ENCODE measurements around the gene TMTC2.
"Not testable (repeated sequence)": the region's sequence is repeated elsewhere in the genome, so short reads cannot be mapped to it uniquely, and the experiment has no call there.

The TMTC2 gene

GRCh38 chr12:82793751-82794281, 107.1 kb downstream of the TMTC2 start:
- no peak for DNase-seq (ENCODE audit: low spot score)

DNA sequence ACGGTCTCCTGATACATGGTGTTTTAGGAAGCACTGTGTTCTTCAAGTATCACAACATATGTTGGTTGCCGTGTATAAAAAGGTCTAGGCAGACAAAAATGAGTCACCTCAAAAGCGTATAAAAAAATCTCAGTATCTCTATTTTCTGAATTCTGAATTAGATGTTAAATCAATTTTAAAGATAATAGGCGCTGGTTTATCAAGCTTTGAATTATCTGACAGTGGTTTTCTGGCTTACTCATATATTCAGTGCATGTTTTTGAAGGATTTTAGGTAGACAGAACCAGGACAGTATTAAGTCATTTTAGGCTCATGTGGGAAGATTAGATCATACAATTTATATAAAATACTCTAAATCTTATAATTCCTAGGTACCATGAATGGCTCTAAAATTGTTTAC, 110.8 kb downstream of the TMTC2 start:
- no peak for DNase-seq (ENCODE audit: low spot score)

DNA sequence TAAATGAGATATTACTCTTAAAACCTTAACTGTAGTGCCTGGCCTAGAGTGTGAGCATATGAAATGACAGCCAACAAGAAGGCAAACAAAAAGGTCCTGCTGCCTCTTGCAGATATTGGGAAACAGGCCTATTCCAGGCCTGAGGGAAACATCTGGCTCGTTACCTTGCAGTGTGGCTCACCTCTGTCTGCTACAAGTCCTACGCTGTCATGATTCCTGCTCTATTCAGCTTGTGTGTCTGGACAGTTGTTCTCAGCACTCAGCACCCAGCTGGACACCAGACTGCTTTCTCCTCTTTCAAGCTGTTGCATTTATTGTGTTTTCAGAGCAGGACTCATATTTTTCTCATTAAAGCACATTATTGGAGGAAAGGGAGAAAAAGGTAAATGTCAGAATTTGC, 113.5 kb downstream of the TMTC2 start:
- DNase-seq (ENCODE audit: low spot score), result no peak

- no peak for DNase-seq (ENCODE audit: low spot score)
Observed at GRCh38 chr12:82801951-82802610, 115.4 kb downstream of the TMTC2 start.

DNA sequence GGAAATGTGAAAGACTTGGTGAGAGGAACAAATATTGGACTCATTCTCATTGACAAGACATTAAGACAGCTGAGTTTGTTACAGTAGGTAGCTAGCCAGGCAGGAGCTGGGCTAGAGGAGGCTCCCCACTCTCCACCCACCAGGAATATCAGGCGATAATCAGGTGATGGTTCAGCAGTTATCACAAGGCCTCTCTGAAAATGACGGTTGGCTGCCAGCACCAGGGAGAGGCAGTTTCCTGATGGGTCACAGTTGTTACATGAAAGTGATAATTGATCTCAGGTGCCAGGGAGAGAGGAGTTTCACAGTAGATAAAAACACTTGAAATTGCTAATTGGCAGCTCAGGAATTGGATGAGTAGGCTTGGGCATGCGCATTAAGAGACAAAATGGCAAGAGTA, 116.5 kb downstream of the TMTC2 start:
- DNase-seq (ENCODE audit: low spot score), result no peak

DNA sequence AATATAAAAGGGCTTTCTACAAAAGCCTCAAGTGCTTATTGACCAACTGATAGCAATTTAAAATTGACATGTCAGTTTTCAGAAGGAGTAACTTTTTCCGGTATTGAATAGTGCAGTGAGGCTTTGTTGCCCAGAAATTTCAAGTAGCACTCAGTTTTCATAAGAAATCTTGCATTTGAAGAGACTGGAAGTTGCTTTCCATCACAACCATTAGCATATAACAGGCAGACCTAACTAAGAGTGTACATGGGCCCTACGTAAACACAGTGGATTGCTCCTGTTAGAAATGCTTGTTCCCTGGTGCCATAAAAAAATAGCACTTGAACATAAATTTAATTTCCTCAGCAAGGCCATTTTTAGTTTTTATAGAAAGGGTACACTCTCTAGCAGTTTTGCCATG, 117.9 kb downstream of the TMTC2 start:
- DNase-seq (ENCODE audit: low spot score), result no peak

- DNase-seq (ENCODE audit: low spot score), result not testable (repeated sequence)
Observed at GRCh38 chr12:82805004-82805403, 118.3 kb downstream of the TMTC2 start.

DNA sequence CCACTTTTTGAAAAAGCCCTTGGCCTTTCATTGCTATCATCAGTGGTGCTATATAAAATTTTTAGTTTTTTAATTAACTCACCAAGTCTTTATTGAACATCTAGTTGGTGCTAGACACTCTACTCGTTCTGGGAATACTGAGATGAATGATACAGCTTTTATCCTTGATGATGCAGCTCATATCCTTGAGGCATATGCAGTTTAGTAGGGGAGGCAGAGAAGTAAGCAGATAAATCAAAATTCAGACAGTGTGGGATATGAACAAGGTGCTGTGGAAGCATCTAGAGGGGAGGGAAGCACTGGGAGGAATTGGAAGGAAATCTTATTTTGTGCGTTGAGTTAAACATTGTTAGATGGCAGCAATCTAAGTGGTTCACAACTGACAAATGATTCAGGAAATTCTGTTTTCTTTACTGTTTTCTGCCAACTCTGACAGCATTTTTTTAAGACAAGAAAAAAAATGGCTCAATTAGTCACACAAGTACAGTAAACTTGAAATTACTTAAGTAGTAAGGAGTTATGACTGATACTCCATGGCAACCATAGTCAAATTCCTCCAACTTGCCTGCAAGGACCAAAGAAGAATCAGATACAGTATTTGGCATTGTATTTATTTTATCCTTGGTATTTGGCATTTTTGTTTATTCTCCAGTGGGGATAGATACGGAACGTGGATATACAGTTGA, 119.2 kb downstream of the TMTC2 start:
- DNase-seq (ENCODE audit: low spot score), result no peak

GRCh38 chr12:82807132-82807737, 120.5 kb downstream of the TMTC2 start:
- no peak for DNase-seq (ENCODE audit: low spot score)

DNA sequence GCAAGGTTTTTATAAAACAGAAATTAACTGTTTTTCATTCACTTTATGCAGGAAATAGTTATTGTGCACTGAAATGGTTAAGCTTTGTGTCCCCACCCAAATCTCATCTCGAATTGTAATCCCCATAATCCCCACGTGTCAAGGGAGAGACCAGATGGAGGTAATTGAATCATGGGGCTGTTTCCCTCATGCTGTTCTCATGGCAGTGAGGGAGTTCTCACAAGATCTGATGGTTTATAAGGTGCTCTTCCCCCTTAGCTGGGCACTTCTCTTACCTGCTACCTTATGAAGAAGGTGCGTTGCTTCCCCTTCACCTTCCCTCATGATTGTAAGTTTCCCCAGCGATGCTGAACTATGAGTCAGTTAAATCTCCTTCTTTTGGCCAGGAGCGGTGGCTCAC, 123.9 kb downstream of the TMTC2 start:
- DNase-seq (ENCODE audit: low spot score), result no peak

DNA sequence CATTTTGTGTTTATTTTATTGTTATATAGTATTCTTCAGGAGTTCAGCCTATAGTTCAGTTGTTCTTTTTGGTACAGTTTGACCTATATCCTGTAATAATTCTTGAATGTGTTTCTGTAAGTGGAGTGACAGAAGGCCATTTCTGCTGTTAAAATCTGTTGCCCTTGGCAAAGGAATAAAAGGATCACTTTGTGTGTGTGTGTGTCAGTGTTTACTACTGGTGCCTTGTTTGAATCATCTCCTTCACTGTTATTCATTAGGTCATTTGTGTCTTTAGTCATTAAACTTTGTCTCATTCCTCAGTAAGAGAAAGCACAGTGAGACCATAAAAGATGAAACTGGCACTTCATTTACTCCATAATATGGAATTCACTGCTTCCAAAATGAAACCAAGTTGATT, 130.7 kb downstream of the TMTC2 start:
- DNase-seq (ENCODE audit: low spot score), result no peak

GRCh38 chr12:82818271-82819035, 131.7 kb downstream of the TMTC2 start:
- DNase-seq (ENCODE audit: low spot score), result no peak

GRCh38 chr12:82826505-82826904, 139.8 kb downstream of the TMTC2 start:
- DNase-seq (ENCODE audit: low spot score), result no peak

DNA sequence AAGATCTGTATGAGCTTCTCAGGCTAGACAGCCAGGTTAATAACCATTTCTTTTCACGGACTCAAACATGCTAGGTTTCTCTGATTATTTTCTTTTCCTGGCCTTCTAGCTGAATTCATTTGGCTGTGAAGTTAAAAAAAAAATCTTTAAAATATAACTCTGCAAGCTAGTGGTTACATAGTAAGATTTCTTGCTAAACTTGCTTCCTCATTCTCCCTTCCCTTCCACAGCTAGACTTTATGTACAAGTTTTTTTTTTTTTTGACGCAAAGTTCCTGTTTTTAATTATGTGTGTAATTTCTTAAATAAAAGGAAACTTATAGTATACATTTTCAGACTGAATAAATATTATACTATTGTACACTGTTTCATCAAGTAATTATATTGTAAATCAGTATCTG, 145.4 kb downstream of the TMTC2 start:
- no peak for DNase-seq (ENCODE audit: low spot score)

- no peak for DNase-seq (ENCODE audit: low spot score)
Observed at GRCh38 chr12:82832981-82833380, 146.3 kb downstream of the TMTC2 start.

DNA sequence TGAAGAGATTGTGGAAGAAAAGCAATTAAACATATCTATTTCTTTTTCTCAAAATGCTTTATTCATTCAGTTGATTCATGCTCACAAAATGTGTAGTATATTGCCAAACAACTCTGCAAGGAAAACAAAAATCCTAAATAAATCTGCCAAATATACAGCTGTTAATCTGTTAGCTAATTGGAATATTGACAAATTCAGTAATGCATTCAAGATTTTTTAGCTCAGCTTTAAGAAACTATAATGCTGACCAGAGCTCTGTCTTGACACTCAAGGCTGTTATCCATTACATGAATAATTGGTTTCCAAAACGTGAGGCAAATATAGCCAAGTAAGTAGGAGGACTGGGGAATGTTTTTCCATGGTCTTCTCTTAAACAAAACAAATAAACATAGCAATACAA, 146.8 kb downstream of the TMTC2 start:
- DNase-seq (ENCODE audit: low spot score), result no peak

- no peak for DNase-seq (ENCODE audit: low spot score)
Observed at GRCh38 chr12:82835217-82835616, 148.5 kb downstream of the TMTC2 start.

GRCh38 chr12:82838131-82838551, 151.4 kb downstream of the TMTC2 start:
- DNase-seq (ENCODE audit: low spot score), result no peak

GRCh38 chr12:82838827-82839226, 152.1 kb downstream of the TMTC2 start:
- no peak for DNase-seq (ENCODE audit: low spot score)

GRCh38 chr12:82839796-82840195, 153.1 kb downstream of the TMTC2 start:
- no peak for DNase-seq (ENCODE audit: low spot score)

- no peak for DNase-seq (ENCODE audit: low spot score)
Observed at GRCh38 chr12:82841487-82841904, 154.8 kb downstream of the TMTC2 start.

DNA sequence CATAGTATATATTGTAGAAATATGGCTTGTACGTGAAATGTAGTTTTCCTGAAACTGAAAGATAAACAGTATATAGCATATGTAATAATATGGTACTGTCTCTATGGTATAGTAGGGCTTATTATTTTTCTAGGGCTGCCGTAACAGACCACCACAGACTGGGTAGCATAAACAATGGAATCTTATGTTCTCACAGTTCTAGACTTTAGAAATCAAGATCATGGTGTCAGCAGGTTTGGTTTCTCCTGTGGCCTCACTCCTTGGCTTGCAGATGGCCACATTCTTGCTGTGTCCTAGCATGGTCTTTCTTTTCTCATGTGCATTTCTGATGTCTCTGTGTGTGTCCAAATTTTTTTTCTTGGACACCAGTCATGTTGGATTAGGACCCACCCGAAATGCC, 155.8 kb downstream of the TMTC2 start:
- no peak for DNase-seq (ENCODE audit: low spot score)
